Measurements from ENCODE around the gene CTSH.
"Not testable (repeated sequence)": the region's sequence is repeated elsewhere in the genome, so short reads cannot be mapped to it uniquely, and the experiment has no call there.

Gene CTSH

GRCh38 chr15:78942741-78943140 is 2.1 kb downstream of the CTSH start:
- no peak for DNase-seq (ENCODE audit: low read depth in 2 of 2)

DNA sequence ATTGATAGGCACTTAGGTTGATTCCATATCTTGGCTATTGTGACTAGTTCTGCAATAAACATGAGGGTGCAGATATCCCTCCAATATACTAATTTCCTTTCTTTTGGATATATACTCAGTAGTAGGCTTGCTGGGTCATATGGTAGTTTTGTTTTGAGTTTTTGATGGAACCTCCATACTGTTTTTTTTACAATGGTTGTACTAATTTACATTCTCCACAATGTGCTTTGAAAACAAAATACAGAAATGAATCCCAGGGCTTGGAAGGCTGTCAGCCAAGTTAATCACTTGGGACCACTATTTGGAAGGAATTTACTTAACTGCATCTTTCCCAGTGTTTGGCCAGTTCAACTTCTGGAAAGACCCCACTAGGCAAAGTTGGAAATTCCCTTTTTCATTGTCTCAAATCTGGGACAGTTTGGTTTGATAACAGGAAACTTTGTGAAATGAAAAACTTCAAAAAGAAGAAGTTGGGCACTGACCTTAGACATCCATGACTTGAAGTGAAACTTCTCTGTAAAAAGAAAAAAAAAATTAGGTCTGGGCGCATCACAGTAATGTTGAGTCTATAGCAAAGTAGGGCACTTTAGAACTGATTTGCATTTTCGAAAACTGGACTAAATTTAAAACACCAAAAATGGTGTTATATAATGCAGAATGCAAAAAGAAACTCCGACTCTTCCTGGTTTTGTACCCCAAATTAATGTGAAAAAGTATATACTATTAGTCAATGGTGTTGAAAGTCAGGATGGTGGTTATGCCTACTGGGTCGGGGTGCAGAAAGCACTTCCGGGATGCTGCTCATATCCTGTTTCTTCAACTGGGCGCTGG is 6.0 kb downstream of the CTSH start:
- no peak for DNase-seq (ENCODE audit: low read depth in 2 of 2)

- DNase-seq (ENCODE audit: low read depth in 2 of 2): no peak
Measured at GRCh38 chr15:78937132-78937739, 7.6 kb downstream of the CTSH start.

DNA sequence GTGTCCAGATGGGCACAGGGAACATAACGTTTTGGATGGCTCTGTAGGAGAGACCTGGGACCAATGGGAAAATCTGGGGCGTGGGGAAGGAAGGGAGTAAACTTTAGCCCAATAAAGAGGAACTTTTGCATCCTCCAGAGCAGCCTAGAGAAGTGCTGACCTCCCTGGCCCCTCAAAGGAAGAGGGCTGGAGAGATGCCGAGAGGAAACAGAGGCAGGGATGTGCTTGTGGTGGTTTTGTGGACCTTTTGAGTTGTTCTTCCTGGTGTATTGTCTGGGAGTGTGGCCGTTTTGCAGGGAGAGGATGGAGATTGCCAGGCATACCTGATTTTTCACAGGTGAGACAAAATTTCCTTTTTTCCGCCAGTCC is 10.2 kb downstream of the CTSH start:
- DNase-seq (ENCODE audit: low read depth in 2 of 2): no peak

GRCh38 chr15:78933823-78934654 is 10.8 kb downstream of the CTSH start:
- DNase-seq (ENCODE audit: low read depth in 2 of 2): no peak

DNA sequence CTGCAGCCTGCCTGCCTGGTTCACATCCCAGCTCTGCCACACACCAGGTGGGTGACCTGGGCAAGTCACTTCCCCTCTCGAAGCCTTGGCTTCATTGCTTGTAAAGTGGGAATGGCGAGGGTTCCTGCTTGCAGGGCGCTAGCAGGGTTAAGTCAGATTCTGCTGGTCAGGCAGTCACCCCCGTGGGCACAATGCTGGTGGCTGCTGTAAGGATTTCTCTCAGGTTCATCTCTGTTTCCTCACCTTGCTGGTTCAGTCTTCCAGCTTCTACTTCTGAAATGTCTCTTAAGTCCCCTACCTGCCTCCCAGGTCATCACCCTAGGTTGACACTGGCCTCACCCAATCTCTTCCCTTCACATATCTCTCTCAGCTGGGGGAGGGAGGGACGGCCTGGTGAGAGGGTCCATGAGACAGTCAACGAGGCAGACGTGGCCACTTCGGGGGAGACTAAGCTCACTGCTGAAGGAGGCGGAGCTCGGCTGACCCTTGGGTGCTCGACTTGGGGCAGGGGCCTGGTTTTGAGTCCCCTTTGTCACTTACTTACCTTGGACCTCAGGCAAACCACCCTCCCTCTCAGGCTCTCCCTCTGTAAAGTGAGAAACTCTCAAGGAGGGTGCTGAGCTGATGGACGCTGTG is 11.5 kb downstream of the CTSH start:
- DNase-seq (ENCODE audit: low read depth in 2 of 2): no peak

- DNase-seq (ENCODE audit: low read depth in 2 of 2): no peak
Measured at GRCh38 chr15:78932258-78932808, 12.5 kb downstream of the CTSH start.

- DNase-seq (ENCODE audit: low read depth in 2 of 2): no peak
Measured at GRCh38 chr15:78931439-78932257, 13.2 kb downstream of the CTSH start.

DNA sequence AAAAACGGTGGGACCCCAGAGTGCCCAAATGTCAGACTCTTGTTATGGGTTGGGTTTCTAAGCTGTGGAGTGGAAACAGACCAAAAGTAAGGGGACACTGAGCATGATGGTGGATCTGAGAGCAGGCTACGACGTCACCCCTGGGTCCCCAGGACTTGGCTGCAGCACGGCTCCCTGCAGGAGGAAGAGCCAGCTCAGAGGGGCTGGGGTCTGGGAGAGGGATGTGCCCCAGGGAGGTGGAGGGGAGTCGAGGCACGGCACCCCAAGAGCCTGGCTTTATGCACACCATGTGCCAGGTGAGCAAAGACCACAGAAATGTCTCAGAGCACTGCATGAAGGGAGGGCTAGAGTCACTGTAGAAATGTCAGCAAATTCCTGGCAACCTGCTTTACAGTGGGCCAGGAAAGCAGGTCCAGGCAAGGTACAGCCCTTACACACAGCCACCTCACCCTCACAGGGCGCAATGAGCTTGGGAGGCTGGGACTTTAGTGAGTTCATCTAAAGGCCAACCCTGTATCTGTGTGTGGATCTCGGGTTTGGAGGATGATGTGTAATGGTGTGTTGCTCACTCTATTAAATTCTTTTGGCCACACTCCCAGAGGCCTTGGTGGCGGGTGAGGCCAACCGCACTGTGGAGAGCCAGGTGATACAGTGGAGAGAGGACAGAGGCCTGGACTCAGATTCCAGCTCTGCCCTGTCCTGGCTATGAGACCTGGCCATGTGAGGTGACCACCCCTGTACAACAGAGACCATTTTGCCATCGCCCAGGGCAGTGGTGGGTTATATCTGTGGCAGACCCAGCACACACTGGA is 14.1 kb downstream of the CTSH start:
- DNase-seq (ENCODE audit: low read depth in 2 of 2): no peak

- DNase-seq (ENCODE audit: low read depth in 2 of 2): no peak
Measured at GRCh38 chr15:78929536-78930264, 15.1 kb downstream of the CTSH start.

DNA sequence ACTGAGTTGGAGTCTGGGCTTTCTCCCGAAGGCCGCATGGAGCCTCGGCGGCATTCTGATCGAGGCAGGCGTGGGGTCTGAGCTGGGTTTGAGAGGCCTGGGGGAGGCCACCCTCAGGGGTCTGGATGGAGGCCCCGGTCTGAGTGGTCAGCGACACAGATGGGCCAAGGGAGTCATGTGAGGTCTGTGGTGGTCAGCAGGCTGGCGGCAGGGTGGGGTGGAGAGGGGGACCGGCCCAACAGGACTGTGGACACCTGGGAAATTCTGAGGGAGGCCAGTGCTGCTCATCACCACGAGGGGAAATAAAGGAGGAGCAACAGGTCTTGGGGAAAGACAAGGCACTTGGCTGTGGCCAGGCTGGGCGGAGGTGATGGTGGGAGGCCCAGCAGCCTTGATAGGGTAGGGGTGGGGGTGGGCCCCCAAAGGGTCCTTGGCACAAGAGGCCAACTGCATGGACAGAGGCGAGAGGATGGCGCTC is 16.2 kb downstream of the CTSH start:
- DNase-seq (ENCODE audit: low read depth in 2 of 2): no peak

DNA sequence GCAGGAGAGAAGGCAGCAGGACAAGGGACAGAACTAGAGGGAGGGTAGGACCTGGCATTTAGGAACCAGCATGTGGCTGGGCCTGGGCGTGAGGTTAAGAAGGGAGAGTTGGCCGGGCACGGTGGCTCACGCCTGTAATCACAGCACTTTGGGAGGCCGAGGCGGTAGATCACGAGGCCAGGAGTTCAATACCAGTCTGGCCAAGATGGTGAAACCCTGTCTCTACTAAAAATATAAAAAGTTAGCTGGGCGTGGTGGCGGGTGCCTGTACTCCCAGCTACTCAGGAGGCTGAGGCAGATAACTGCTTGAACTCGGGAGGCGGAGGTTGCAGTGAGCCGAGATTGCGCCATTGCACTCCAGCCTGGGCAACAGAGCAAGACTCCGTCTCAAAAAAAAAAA is 16.7 kb downstream of the CTSH start:
- DNase-seq (ENCODE audit: low read depth in 2 of 2): not testable (repeated sequence)

GRCh38 chr15:78927077-78927790 is 17.6 kb downstream of the CTSH start:
- DNase-seq (ENCODE audit: low read depth in 2 of 2): no peak

- DNase-seq (ENCODE audit: low read depth in 2 of 2): no peak
Measured at GRCh38 chr15:78925956-78926743, 18.7 kb downstream of the CTSH start.

DNA sequence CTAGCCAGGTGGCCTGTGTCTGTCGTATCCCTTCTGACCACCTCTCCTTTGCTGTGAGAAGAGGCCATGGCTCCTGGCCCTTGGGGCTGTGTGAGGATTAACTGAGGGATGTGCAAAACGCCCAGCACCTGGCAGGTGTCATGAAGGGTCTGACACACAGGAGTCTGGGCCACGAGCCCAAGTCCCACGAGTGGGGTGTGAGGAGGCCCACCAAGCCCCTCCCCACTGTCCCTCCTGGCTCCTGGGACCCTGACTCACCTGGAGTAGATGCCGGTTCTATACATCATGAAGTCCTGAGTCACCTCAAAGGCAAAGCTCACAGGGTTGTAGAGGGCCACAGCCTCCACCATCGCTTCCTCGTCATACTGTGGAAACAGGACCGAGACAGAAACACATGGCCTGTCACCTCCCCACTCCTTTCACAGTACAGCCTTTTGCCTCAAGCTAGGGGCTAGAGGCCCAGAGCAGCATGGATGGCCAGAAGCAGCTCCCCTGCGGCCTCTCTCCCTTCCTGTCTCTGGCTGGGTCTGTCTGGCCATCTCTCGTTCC is 19.7 kb downstream of the CTSH start:
- no peak for DNase-seq (ENCODE audit: low read depth in 2 of 2)

GRCh38 chr15:78923480-78924360 is 21.1 kb downstream of the CTSH start:
- DNase-seq (ENCODE audit: low read depth in 2 of 2): no peak
